Colonic mucosa (tissue), 4 donors: ENCODE measurements around the gene C1orf210. TPM values are rescaled to one million over a fixed set of nuclear protein-coding genes. Genes with fewer than 3 reads are reported as not detected.

Source experiments
- DNase-seq: peaks from one replicate; pipeline ENCODE4 v3.0.0-alpha.2; 2020
- H3K27ac ChIP-seq: fragments of 200-600 bp; one replicate; pipeline ENCODE4 v1.8.0; 2021
- H3K27me3 ChIP-seq: fragments of 200-600 bp; one replicate; pipeline ENCODE4 v1.8.0; 2021
- H3K36me3 ChIP-seq: fragments of 200-600 bp; one replicate; pipeline ENCODE4 v1.8.0; 2021
- H3K4me1 ChIP-seq: fragments of 200-600 bp; one replicate; pipeline ENCODE4 v1.8.0; 2021; ENCODE audit warnings: mild to moderate bottlenecking
- H3K4me3 ChIP-seq: fragments of 200-600 bp; one replicate; pipeline ENCODE4 v1.8.0; 2021
- H3K9ac ChIP-seq, 2 donors: one replicate each; pipeline ENCODE4 v1.7.0; 2013; ENCODE audit warnings: control low read depth in 2 of 2, low read depth in 2 of 2, low read length in 2 of 2
- H3K9me3 ChIP-seq: fragments of 200-600 bp; one replicate; pipeline ENCODE4 v1.8.0; 2021
- intact Hi-C: fragments of 100-400 bp; cut with DNase I; formaldehyde crosslinking; loops from one replicate; pipeline ENCODE4 v1.14.1; 2022
- total RNA-seq, 2 donors: library from RNA; stranded (reverse); fragmentation: NEBNext Ultra II Directional in 1 of 2; extraction: Animal tissue kit (Norgen Biotek cat#: 25700) in 1 of 2; gene quantifications; one replicate each; pipeline ENCODE4 v1.2.1, GENCODE V29; 2021
- TF ChIP-seq, protein P1 (sequence below): fragments of 200-600 bp; IDR thresholded peaks from one replicate; pipeline ENCODE4 v1.8.0; 2022; ENCODE audit warnings: antibody characterized with exemption, mild to moderate bottlenecking
- donor health status: healthy.
- donor health status: DM: no; HTN: no; CAD: no.
- donor health status: DM: no; HTN: no; CAD: no.

The C1orf210 gene
- total RNA-seq, 2 donors from 2014 or later, result 67.4 to 94.3 TPM

- no peaks in the 10 kb centered on the region for H3K36me3 ChIP-seq
- H3K9ac ChIP-seq, result no peak overlapping the region
- no peak overlapping the region for H3K4me3 ChIP-seq
- TF ChIP-seq, protein P1, sequence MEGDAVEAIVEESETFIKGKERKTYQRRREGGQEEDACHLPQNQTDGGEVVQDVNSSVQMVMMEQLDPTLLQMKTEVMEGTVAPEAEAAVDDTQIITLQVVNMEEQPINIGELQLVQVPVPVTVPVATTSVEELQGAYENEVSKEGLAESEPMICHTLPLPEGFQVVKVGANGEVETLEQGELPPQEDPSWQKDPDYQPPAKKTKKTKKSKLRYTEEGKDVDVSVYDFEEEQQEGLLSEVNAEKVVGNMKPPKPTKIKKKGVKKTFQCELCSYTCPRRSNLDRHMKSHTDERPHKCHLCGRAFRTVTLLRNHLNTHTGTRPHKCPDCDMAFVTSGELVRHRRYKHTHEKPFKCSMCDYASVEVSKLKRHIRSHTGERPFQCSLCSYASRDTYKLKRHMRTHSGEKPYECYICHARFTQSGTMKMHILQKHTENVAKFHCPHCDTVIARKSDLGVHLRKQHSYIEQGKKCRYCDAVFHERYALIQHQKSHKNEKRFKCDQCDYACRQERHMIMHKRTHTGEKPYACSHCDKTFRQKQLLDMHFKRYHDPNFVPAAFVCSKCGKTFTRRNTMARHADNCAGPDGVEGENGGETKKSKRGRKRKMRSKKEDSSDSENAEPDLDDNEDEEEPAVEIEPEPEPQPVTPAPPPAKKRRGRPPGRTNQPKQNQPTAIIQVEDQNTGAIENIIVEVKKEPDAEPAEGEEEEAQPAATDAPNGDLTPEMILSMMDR, result no peak
- no peak overlapping the region for H3K27ac ChIP-seq
- intact Hi-C loops, result no loop called here
- no peaks in the 10 kb centered on the region for H3K9me3 ChIP-seq
- DNase-seq, result no peak
- no peaks in the 10 kb centered on the region for H3K4me1 ChIP-seq
- no peaks in the 10 kb centered on the region for H3K27me3 ChIP-seq
Measured at GRCh38 chr1:43319288-43319687, 33.9 kb upstream of the C1orf210 start.

DNA sequence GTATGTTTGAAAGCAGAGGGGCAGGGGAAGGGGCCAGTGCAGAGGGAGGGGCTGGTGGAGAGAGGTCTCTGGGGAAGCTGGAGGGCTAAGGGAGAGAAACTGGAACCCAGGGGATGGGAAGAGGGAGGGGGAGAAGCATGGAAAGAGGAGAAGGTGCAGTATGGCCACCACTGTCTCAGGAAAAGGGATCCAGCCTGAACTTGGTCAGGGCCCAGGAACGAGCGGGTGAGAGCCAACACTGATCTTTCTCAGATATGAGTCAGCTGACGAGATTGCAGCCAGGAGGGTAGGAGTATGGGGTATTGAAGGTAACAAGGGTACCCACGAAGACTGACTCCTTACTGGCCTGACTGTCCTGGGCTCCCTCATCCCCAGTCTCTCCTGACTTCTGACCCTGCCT, 33.5 kb upstream of the C1orf210 start:
- DNase-seq, result no peak
- H3K4me3 ChIP-seq, result no peak overlapping the region
- intact Hi-C loops, result no loop called here
- H3K4me1 ChIP-seq, result no peaks in the 10 kb centered on the region
- no peak overlapping the region for H3K9ac ChIP-seq
- no peaks in the 10 kb centered on the region for H3K36me3 ChIP-seq
- no peaks in the 10 kb centered on the region for H3K9me3 ChIP-seq
- H3K27ac ChIP-seq, result no peak overlapping the region
- TF ChIP-seq, protein P1, result no peak
- H3K27me3 ChIP-seq, result no peaks in the 10 kb centered on the region

DNA sequence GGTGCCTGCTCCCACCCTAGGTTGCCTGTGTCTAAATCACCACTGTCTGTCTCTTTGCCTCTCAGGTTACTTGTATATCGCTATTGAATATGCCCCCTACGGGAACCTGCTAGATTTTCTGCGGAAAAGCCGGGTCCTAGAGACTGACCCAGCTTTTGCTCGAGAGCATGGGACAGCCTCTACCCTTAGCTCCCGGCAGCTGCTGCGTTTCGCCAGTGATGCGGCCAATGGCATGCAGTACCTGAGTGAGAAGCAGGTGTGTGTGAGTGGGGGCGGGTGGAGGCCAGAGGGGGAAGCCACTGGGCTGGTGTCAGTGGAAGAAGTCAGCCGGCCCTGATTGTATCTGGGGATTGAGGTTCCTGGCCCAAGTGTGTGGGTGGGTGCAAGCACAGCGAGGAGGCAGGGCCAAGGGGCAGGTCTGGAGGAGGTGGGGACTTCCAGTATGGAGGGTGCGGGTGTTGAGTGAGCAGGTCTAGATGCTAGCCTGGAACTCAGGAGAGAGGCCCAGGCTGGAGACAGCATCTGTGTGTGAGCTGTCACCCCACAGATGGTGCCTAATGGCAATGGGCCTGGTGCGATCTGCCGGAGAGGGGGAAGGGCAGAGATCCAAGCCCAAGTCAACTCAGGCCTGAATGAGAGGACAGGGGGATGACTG, 32.6 kb upstream of the C1orf210 start:
- no peak overlapping the region for H3K4me3 ChIP-seq
- H3K27me3 ChIP-seq, result no peaks in the 10 kb centered on the region
- intact Hi-C loops, result no loop called here
- TF ChIP-seq, protein P1, result no peak
- DNase-seq, result no peak
- H3K9ac ChIP-seq, result no peak overlapping the region
- no peaks in the 10 kb centered on the region for H3K36me3 ChIP-seq
- no peaks in the 10 kb centered on the region for H3K9me3 ChIP-seq
- no peaks in the 10 kb centered on the region for H3K4me1 ChIP-seq
- no peak overlapping the region for H3K27ac ChIP-seq

- Histone ChIP-seq H3K4me3 (no peak overlapping the region), H3K9ac (no peak overlapping the region), H3K4me1 (no peaks in the 10 kb centered on the region), H3K9me3 (no peaks in the 10 kb centered on the region), H3K36me3 (no peaks in the 10 kb centered on the region), H3K27me3 (no peaks in the 10 kb centered on the region), H3K27ac (no peak overlapping the region)
- intact Hi-C loops, result no loop called here
- TF ChIP-seq, protein P1, result no peak
- no peak for DNase-seq
Measured at GRCh38 chr1:43316738-43317520, 31.5 kb upstream of the C1orf210 start.

DNA sequence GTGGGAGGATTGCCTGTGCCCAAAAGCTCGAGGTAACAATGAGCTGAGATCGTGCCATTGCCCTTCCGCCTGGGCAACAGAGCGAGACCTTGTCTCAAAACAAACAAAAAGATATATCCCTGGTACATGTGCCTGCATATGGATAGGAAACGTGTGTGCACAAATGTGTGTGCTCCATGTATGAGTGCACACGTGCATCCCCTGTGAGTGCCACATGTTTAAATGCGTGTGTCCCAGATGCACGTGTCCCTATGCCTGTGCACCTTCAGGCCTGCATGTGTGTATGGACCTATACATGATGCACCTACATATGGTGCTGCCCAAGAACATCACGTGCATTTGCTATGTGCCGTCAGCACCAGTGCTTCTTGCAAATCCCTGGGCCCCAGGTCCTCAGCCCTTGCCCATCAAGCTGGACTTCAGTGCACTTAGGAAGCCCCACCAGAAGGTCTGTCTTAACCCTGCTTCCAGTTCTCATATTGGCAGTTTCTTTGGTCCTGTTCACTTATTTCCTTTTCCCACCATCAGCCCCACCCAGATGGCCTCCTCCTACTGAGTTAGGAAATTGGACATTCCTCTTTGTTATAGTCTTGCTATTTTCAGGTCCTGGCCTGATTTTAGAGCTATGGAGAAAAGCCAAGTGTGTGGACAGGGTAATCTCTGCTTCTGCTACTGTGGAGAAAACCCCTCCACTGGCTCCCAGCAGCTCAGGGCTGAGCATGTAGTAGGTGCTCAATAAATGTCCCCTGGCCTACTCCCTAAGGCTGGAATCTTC, 30.8 kb upstream of the C1orf210 start:
- no peak overlapping the region for H3K4me3 ChIP-seq
- no peak overlapping the region for H3K9ac ChIP-seq
- TF ChIP-seq, protein P1, result no peak
- DNase-seq, result no peak
- H3K4me1 ChIP-seq, result no peaks in the 10 kb centered on the region
- no peaks in the 10 kb centered on the region for H3K27me3 ChIP-seq
- H3K36me3 ChIP-seq, result no peaks in the 10 kb centered on the region
- H3K9me3 ChIP-seq, result no peaks in the 10 kb centered on the region
- no peak overlapping the region for H3K27ac ChIP-seq
- intact Hi-C loops, result no loop called here
